Esophagus (tissue), 2 donors: ENCODE data around the gene IFRD1. TPM values are rescaled to one million over a fixed set of nuclear protein-coding genes. Genes with fewer than 3 reads are reported as not detected.

Source experiments
- H3K27ac ChIP-seq, 2 donors: one replicate each; pipeline ENCODE4 v1.5.1; 2013; ENCODE audit warnings: low read depth in 2 of 2, mild to moderate bottlenecking in 2 of 2, inconsistent platforms in 1 of 2, low read length in 1 of 2, moderate library complexity in 1 of 2
- H3K27me3 ChIP-seq, 2 donors: one replicate each; pipeline ENCODE4 v1.6.1; 2013; ENCODE audit warnings: low read length in 2 of 2, control low read depth in 1 of 2, mild to moderate bottlenecking in 1 of 2; ENCODE audit not compliant: insufficient read depth in 2 of 2, control insufficient read depth in 1 of 2
- H3K36me3 ChIP-seq, 2 donors: one replicate each; pipeline ENCODE4 v1.6.1; 2013; ENCODE audit warnings: low read length in 1 of 2; ENCODE audit not compliant: control insufficient read depth in 2 of 2, insufficient read depth in 2 of 2
- H3K4me1 ChIP-seq, 2 donors: one replicate each; pipeline ENCODE4 v1.6.1; 2013; ENCODE audit warnings: low read length in 1 of 2; ENCODE audit not compliant: control insufficient read depth in 2 of 2, insufficient read depth in 2 of 2
- H3K4me3 ChIP-seq, 2 donors: one replicate each; pipeline ENCODE4 v1.5.1; 2013; ENCODE audit warnings: low read length in 2 of 2, mild to moderate bottlenecking in 2 of 2, low read depth in 1 of 2, moderate library complexity in 1 of 2
- H3K9me3 ChIP-seq, 2 donors: one replicate each; pipeline ENCODE4 v1.6.1; 2013; ENCODE audit warnings: mild to moderate bottlenecking in 2 of 2, low read depth in 1 of 2, low read length in 1 of 2, moderate library complexity in 1 of 2; ENCODE audit not compliant: control insufficient read depth in 2 of 2, insufficient read depth in 1 of 2
- WGBS, 2 donors: extraction: QIAGEN DNeasy Blood & Tissue Kit; methylation state at CpG; one replicate each; pipeline ENCODE4 v1.1.7; 2013; 5-methylcytosine and 5-hydroxymethylcytosine counted together
- polyA plus RNA-seq, 2 donors: library from polyadenylated mRNA; stranded (reverse); fragments of 200-250 nt; gene quantifications; one replicate each; pipeline ENCODE4 v1.2.3, GENCODE V29; 2013
- donor health status: healthy with polysubstance abuse.
- donor health status: Bipolar disorder and iron deficiency.

IFRD1 gene, protein sequence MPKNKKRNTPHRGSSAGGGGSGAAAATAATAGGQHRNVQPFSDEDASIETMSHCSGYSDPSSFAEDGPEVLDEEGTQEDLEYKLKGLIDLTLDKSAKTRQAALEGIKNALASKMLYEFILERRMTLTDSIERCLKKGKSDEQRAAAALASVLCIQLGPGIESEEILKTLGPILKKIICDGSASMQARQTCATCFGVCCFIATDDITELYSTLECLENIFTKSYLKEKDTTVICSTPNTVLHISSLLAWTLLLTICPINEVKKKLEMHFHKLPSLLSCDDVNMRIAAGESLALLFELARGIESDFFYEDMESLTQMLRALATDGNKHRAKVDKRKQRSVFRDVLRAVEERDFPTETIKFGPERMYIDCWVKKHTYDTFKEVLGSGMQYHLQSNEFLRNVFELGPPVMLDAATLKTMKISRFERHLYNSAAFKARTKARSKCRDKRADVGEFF
- 10 to 100 TPM; 25.1 to 33.3 TPM for polyA plus RNA-seq

DNA sequence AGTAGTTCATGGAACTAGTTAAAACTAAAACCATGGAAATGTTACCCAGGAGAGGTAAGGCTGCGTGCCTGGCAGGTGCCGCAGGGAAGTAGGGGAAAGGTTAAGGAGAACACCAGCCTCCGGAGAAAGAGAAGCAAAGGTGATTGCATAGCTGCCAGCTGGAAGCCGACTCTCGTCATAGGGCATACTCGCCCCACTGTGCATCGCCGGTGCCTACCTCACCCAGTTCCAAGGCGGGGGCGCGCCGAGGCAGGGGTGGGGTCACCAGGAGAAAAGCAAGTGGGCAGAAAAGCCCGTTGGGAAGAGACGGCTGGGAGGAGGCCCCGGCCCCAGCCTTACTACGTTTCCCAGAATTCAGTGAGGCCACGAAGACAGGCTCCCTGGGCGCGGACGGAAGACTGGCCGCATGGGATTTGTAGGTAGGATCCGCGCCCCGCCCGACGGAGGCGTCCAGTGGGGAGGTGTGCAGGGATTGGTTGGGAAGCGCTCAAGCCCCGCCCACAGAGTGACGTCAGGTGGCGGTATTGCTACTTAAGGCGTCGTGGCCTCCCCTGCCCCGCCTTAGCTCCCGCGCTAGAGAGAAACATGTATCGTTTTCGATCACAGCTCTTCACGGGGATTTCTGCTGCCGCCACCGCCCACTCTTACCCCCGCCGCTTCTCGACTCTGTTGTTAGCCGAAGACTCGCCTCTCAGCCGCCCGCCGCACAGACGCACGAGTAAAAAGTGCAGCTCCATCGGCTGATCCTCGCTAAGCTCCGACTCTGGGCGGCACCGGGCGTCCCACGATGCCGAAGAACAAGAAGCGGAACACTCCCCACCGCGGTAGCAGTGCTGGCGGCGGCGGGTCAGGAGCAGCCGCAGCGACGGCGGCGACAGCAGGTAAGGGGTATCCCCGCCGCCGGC, at the start of gene IFRD1:
Gene IFRD1 (plus strand): TSS at position 559 of the 905 bp plus-strand sequence. CDS start 229 bp downstream, at position 788.
- no peaks in the 10 kb centered on the region for H3K27me3 ChIP-seq
- no peaks in the 10 kb centered on the region for H3K36me3 ChIP-seq
- peak within 1 kb of the TSS; percentile 95 to 99 for H3K4me3 ChIP-seq
- WGBS, 2 donors, result 0% methylated on average over 71 to 73 of the region's 73 CpGs
- peaks cover 2% of the 10 kb centered on the region in 2 donors for H3K4me1 ChIP-seq
- no peaks in the 10 kb centered on the region for H3K9me3 ChIP-seq
- H3K27ac ChIP-seq, result peak within 1 kb of the TSS; percentile 99

DNA sequence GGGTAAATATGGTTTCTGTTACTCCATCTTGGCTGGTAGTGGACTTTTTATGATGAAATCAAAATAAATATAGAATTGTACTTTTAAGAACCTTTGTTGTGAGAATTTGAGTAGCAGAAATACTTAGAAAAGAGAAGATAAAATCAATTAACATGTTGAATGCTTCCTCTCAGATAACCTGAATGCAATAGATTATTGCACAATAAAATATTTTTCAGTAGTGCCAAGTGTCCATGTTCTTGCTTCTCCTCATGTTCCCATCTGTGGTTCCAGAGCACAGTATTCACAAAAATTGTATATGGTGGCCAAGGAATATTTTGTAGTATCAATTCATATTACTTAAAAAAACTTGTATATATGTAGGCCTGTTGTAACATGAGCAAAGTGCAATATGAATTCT, 45.9 kb upstream of the IFRD1 start:
- no peaks in the 10 kb centered on the region for H3K36me3 ChIP-seq
- H3K27me3 ChIP-seq, result no peaks in the 10 kb centered on the region
- no peaks in the 10 kb centered on the region for H3K9me3 ChIP-seq
- H3K4me1 ChIP-seq, result peaks cover 0 to 2% of the 10 kb centered on the region in 2 donors
- H3K27ac ChIP-seq, result no peak overlapping the region
- no peak overlapping the region for H3K4me3 ChIP-seq

DNA sequence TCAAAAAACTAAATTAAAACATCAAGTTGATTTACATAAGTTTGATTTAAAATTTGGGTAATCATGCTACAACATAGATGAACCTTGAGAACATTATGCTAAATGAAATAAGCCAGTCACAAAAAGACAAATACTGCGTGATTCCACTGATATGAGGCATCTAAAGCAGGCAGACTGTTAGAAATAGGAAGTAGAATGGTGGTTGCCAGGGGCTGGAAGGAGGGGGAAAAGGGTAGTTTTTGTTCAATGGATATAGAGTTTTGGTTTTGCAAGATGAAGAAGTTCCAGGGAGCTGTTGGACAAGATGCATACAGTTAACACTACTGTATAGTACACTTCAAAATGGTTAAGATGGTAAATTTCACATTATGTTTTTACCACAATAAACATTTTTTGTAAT, 45.0 kb upstream of the IFRD1 start:
- Histone ChIP-seq H3K9me3 (no peaks in the 10 kb centered on the region), H3K4me1 (peaks cover 0 to 2% of the 10 kb centered on the region in 2 donors), H3K27ac (no peak overlapping the region), H3K4me3 (no peak overlapping the region), H3K36me3 (no peaks in the 10 kb centered on the region), H3K27me3 (no peaks in the 10 kb centered on the region)
- WGBS, 2 donors, result 89 to 92% methylated on average over 1 of the region's 1 CpG

DNA sequence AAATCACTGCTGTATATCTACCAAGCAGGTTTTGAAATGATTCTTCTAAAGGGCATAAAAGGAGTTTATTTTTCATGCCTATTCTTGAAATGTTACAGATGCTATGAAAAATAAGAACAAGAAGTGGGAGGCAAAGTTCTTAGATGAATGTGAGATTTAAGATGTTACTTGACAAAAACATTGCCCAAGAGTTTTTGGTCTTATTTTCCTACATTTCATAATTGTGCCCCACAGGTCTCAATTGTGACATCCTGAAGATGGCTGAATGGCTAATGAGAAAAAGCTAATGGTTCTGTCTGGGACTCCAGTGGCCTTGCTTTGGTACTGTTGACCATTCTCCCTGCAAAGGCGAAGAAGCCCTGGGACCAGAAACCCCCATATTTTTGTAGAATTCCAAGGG, 43.0 kb upstream of the IFRD1 start:
- WGBS, 2 donors, result 90 to 100% methylated on average over 1 of the region's 1 CpG
- no peak overlapping the region for H3K27ac ChIP-seq

DNA sequence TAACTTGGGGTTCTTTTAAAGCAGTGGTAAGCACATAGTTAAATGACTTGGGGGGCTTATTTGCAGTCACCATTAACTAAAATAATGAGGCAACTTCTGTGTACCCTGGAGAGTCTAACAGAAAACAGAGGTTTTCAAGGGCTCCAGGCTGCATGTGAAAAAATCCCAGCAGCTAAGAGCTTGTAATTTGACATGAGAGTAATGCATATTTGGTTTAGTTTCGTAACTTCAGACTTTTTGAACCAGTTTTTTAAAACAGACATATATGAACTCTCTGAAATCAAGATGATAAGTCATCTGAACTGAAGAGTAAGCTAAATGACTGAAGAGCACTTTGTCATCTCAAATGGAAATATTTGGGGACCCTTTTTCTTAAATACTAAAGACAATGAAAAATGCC, 40.2 kb upstream of the IFRD1 start:
- no peak overlapping the region for H3K4me3 ChIP-seq
- 70 to 90% methylated on average over 1 of the region's 1 CpG for WGBS, 2 donors
- no peaks in the 10 kb centered on the region for H3K9me3 ChIP-seq
- peaks cover 0 to 2% of the 10 kb centered on the region in 2 donors for H3K4me1 ChIP-seq
- H3K27ac ChIP-seq, result no peak overlapping the region
- no peaks in the 10 kb centered on the region for H3K27me3 ChIP-seq
- no peaks in the 10 kb centered on the region for H3K36me3 ChIP-seq

More for the DNA sequence above, 43.0 kb upstream of the IFRD1 start:
- no peaks in the 10 kb centered on the region for H3K36me3 ChIP-seq
- no peaks in the 10 kb centered on the region for H3K9me3 ChIP-seq
- peaks cover 0 to 2% of the 10 kb centered on the region in 2 donors for H3K4me1 ChIP-seq
- no peaks in the 10 kb centered on the region for H3K27me3 ChIP-seq
- H3K4me3 ChIP-seq, result no peak overlapping the region

DNA sequence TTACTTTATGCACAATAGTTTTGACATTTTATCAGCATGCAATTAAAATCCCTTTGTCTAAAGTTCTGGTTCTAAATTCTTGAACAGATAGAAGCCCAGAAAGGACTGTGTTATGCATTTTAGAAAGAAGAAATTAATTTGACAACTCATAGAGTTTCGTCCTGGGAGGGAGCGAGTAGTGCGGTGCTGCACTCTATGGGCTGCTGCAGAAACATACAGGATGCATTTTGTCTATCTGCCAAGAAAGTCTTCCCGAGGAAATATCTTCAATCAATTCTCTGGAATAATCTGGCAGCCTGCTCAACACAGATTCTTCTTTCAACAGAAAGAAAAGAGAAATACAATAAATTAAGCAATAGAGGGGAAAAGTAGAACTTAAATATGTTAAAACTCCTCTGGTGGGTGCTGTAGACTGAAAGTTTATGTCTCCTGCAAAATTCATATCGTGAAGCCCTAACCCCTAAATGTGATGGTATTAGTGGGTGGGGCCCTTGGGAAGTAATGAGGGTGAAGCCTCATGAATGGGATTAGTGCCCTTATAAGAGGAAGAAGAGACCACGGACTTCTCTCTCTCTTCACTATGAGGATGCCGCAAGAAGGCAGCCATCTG, 39.0 kb upstream of the IFRD1 start:
- Histone ChIP-seq H3K4me3 (no peak overlapping the region), H3K9me3 (no peaks in the 10 kb centered on the region), H3K4me1 (peaks cover 0 to 2% of the 10 kb centered on the region in 2 donors), H3K27me3 (no peaks in the 10 kb centered on the region), H3K27ac (no peak overlapping the region), H3K36me3 (no peaks in the 10 kb centered on the region)
- 38% methylated on average over 7 of the region's 7 CpGs for WGBS, 2 donors

DNA sequence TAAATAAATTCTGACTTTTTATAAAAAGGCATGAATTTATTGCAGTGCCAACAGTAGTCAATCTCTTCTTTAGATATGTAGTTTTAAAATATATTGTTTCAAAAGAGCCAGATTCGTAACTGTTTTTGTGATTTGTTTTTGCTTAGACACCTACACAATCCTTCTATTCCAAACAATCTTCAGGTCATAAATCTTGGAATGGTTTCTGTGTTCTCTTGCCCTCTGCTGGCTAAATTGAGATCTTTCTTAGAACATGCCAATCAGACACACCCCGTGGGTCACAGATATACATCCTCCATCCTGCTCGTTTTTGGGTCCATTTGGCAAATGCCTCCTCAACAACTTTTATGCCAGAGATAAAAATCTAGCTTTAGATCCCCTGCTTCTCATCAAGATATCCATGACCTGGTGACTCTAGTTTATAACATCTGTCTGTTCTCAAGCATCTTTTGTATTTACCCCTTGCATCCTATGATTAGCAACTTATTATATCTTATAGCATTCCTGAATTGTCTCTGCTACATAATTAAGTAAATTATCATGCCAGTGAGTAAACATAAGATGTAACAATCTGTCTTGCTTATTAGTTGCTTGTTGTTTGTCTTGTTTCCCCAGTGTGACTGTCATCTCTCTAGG, 35.3 kb upstream of the IFRD1 start:
- Histone ChIP-seq H3K27me3 (no peaks in the 10 kb centered on the region), H3K36me3 (no peaks in the 10 kb centered on the region), H3K27ac (no peak overlapping the region), H3K4me1 (no peaks in the 10 kb centered on the region), H3K4me3 (no peak overlapping the region), H3K9me3 (no peaks in the 10 kb centered on the region)
- 4% methylated on average over 3 of the region's 3 CpGs for WGBS, 2 donors

DNA sequence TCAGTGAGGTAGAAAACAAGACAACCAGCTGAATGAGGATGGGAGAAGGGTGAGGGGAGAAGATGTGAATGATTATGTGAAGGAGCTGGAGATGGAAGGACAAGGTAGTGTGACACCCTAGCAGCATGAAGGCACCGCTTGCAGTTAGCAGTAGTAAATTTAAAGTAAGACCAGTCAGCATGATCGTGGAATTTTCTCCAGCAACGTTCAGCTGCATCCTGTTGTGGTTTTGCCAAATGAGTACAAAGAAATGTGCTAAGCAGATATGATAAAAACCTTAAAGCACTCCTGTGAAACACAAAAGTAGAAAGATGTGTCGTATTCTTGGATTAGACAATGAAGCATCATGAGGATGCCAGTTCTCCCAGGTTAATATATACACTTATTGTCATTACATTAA, 34.1 kb upstream of the IFRD1 start:
- Histone ChIP-seq H3K27ac (no peak overlapping the region), H3K4me3 (no peak overlapping the region), H3K27me3 (no peaks in the 10 kb centered on the region), H3K4me1 (no peaks in the 10 kb centered on the region), H3K9me3 (no peaks in the 10 kb centered on the region), H3K36me3 (no peaks in the 10 kb centered on the region)
- WGBS, 2 donors, result 59 to 64% methylated on average over 4 of the region's 4 CpGs

DNA sequence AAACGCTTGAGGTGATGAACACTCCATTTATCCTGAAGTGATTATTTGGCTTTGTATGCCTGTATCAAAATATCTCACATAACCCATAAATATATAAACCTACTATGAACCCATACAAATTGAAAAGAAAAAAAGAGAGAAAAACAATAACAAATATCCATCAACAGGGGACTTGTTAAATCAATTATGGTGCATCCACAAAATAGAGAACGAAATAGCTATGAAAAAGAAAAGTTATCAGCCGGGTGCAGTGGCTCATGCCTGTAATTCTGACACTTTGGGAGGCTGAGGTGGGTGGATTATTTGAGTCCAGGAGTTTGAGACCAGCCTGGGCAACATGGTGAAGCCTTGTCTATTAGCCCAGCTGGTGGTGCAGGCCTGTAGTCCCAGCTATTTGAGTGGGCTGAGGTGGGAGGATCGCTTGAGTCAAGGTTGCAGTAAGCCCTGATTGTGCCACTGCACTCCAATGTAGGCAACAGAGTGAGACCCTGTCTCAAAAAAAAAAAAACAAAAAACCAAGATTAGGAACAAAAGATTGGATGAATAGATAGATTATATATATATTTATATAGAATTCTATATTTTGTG, 30.6 kb upstream of the IFRD1 start:
- Histone ChIP-seq H3K36me3 (no peaks in the 10 kb centered on the region), H3K27ac (no peak overlapping the region), H3K9me3 (no peaks in the 10 kb centered on the region), H3K4me3 (no peak overlapping the region), H3K27me3 (no peaks in the 10 kb centered on the region), H3K4me1 (peaks cover 3 to 4% of the 10 kb centered on the region in 2 donors)
- 88 to 94% methylated on average over 4 of the region's 4 CpGs for WGBS, 2 donors
